ENCODE results near the gene CTDNEP1. TPM values are rescaled to one million over a fixed set of nuclear protein-coding genes. Genes with fewer than 3 reads are reported as not detected.

The CTDNEP1 gene
- total RNA-seq, result 40.1 TPM

DNA sequence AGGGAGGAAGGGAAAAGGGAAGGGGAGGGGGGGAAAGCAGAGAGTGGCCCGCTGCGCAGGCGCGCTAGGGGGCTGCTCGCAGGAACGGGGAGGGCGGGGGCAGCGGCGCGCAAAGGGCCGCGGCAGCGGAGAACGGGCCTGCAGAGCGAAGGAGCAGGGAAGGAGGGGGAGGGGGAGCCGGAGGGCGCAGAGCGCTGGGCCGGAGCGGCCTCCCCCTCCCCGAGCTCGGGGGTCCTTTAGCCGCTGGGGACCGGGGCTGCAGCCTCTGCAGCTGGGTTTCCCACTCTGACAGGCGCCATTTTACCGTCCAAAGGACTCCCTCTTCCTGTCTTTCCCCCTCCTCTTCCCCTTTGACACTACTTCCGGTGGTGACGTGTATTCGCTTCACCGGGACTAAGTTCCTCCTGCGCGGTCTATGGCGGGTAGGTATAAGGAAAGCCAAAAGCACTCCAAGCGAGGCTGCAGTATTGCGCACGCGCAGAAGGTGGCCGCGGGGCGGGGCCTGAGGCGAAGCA lies at the start of gene CTDNEP1:
Gene CTDNEP1, minus strand, starts transcription at position 74 of the 515 bp plus-strand sequence. CDS start 438 bp downstream, outside the sequence.

DNA sequence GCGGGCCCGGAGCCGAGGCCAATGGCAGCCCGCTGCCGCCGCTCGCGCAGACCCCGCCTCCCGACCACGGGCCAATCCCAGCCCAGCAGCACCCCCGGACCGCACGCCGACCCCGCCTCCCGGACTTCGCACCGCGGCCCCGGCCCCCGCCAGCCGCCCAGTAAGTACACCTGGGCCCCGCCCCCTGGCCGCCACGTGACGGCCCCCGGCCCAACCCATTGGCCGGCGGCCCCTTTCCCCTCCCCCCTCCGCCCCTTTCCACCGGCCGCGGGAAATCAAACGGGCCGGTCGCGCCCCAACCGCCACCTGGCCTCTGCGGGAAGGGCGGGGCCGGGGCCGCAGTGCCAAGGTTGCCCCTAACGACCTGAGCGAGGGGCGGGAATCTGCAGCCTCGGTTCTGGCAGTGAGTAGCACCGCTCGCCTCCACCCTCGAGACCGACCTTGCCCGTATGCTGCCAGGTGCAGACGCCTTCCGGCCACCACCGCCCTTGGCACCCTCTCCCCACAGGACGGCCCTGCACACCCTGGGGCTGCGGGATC lies 43.1 kb upstream of the CTDNEP1 start, which contains the start of gene YBX2:
Gene YBX2, minus strand, starts transcription at position 26 of the 540 bp plus-strand sequence. CDS start 139 bp downstream, outside the sequence.

DNA sequence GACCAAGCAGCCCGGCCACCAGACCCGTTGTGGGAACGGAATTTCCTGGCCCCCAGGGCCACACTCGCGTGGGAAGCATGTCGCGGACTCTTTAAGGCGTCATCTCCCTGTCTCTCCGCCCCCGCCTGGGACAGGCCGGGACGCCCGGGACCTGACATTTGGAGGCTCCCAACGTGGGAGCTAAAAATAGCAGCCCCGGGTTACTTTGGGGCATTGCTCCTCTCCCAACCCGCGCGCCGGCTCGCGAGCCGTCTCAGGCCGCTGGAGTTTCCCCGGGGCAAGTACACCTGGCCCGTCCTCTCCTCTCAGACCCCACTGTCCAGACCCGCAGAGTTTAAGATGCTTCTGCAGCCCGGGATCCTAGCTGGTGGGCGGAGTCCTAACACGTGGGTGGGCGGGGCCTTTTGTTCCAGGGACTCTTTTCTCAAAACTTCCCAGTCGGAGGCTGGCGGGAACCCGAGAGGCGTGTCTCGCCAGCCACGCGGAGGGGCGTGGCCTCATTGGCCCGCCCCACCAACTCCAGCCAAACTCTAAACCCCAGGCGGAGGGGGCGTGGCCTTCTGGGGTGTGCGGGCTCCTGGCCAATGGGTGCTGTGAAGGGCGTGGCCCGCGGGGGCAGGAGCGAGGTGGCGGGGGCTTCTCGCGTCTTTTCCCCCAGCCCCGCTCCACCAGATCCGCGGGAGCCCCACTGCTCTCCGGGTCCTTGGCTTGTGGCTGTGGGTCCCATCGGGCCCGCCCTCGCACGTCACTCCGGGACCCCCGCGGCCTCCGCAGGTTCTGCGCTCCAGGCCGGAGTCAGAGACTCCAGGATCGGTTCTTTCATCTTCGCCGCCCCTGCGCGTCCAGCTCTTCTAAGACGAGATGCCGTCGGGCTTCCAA lies 29.8 kb upstream of the CTDNEP1 start, which contains the start of gene SLC2A4:
Gene SLC2A4, plus strand, starts transcription at position 645 of the 879 bp plus-strand sequence. Its CDS starts 217 bp downstream, at position 862.

DNA sequence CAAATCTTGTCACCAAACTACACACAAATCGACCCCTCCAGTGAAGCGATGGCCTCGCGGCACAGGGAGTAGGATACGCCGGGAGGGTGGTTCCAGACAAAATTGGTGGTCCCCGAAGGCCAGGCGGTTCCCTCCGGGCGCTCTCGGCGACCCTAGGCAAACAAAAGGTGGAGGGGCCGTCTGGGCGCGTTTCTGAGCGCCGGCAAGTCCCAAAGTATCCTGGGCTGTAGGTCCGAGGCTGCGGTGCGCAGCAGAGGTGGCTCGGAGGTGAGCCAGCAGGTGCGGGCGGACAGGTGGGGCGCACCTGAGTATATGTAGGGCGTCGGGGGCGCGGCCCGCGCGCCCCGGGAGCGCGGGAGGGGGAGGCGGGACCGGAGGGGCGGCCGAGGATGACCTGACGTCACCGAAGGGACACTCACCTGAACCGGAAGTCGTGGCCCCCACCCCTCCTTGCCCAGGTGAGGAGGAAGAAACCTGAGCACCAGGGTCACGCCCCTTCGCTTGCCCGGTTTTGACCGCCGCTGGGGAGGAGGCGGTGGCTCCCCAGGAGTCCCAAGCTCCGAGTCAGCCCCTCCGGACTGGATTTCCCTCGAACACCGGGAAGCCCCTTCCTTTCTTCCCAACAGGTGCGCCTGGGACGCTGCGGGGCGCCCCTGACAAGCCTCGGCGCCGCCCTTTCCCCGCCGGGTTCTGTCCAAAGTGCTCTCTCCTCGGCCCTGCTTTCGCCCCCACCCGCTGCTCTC lies 10.8 kb upstream of the CTDNEP1 start, which contains the start of gene CLDN7:
Gene CLDN7, minus strand, starts transcription at position 287 of the 743 bp plus-strand sequence. CDS start 435 bp downstream, outside the sequence.

DNA sequence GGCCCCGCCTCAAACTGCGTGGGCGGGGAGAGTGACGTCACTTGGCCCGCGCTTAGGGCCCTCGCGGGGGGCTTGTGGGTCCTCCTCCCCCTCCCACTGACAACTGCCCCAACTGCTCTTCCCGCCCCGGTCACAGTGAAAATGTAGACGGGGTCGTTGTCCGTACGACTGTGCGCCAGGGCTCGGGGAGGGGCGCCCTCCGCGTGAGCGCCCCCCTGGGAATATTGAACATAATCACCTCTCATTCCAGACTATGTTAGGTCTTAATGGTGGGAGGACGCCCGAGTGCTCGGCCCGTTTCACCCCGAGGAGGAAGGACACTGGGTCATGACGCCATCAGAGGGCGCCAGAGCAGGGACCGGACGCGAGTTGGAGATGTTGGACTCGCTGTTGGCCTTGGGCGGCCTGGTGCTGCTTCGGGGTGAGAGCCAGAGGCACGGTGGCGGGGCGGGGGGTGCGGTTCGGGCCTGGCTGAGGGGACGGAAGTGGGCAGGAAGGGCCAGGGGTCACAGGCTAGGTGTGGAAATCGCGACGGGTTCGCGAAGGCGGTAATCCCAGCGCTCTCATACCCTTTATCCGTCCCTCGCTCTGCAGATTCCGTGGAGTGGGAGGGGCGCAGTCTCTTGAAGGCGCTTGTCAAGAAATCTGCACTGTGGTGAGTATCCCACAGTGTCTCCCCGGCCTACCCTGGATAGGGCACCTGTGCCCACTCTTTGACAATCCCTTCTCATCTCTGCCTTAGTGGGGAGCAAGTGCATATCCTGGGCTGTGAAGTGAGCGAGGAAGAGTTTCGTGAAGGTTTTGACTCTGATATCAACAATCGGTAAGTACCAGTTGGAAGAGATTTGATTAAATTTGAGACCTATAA lies 876 bp upstream of the CTDNEP1 start, which contains the start of gene ELP5:
Gene ELP5, plus strand, starts transcription at position 40 of the 868 bp plus-strand sequence. Its CDS starts 336 bp downstream, at position 376.

DNA sequence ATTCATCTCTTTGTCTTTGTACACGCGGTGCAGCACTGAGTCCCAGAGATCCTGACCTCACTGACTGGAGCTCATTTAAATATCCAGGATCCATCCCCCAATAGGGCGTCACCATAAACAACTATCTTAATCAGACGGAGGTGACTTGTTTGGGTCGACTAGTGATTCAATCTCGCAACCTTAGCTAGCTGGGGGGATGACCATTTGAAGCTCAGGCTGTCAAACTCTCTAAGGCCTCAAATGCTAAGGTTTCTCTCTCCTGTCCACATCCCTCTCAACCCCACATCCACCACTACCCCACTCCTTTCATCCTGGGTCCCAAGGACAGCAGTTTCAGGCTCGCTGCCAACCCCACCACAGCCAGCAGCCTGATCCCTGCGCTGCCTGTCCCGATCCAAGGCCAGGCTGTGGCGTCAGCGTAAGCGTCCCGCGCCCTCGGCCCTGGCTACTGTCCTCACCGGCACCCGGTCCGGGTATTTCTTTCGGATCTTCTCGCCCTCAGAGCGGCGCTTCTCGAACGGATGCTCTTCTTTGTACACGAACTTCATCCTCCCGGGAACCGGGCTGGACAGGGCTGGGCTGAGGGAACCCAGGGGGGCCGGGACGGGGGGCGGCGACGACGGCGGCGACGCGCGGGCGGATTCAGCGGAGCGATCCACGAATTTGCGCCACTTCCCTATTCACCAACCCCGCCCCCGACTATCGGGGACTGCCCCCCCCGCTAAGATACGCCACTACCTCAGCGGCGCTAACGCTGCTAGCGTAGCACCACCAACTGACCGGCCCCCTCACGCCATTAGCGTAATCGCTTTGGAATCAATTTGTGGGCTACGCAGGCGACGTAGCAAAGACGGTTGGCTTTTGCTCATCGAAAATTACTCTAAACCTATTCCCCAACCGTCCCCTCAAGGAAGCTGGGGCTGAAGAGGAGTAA lies 9.5 kb downstream of the CTDNEP1 start, which contains the start of gene GABARAP:
Gene GABARAP, minus strand, starts transcription at position 667 of the 934 bp plus-strand sequence. Its CDS starts 119 bp downstream, at position 548.

DNA sequence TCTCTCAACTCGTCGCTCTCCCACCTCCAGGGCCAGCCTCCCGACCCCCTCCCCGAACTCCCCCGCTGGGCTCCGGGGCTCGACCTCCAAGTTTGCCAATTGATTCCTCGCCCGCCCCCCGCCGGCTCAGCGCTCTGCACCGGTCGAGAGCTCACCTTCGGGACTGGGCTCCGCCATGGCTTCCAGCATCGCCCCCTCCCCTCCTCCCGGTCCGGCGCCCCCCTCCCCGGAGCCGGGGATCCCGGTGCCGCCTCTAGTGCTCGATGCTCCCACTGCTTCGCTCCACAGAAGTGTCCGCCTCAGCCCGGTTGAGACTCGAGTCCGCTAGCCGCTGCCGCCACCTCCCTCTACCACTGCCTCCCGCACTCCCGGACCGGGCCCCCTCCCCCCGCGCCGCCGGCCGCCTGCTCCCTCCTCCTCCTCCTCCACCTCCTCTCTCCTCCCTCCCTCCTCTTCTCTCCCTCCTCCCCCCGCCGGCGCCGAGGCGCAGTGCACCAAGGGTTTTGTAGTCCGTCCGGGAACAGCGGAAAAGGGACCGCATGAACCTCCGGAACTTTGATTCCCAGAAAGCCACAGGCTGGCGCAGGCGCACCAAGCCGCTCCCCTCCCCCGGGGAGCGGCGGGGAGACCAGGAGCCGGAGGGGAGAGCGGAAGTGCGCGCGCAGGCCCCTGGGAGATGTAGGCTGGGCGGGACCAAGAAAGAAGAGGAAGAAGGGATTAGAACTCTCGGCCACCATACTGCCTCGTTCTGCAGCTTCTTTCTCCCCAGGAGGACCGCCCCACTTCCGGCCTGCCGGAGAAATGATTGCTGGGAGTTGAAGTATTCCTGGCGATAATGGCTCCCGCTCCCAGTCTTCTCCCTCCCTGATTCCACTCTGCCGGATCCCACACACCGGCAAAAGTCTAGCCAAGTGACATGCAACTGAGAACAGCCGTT lies 12.2 kb downstream of the CTDNEP1 start, which contains the start of gene PHF23:
Gene PHF23, minus strand, starts transcription at position 367 of the 937 bp plus-strand sequence. Its CDS starts 178 bp downstream, at position 189.

DNA sequence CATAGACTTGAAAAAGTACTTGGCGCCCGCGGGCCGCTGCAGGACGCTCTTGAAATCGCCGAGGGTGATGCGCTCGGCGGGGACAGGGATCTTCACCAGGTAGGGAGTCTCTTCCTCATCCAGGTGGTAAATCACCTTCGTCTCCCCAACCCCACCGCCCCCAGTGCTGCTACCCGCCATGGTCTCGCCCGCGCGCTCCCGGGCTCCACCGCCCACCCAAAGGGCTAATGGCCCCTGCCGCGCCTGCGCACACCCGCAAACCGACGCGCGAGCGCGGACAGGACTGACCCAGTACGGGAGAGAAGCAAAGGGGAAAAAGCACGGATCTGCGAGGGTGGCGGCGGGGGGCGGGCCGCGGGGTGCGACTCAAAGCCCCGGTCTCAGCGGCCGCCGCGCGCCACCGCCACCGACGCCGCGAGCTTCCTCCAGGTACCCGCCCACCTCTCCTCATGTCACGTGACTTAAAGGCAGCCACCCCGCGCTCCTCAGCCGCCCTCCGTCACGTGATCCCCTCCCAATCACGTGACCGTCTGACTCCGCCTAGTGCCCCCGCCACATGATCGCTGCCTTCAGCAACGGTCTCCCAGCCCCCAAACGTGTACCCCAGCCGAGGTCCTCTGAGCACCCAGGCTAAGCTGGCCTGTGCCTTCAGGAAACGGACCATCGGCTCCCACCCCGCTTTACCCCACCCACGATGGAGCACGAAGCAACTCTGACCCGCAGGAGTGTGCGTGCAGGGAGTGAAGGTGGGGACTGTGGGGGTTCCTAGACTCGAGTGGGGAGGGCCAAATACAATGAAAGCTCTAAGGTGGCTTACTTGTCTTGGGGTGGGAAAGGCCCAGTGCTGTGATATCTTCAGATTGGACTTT lies 17.2 kb downstream of the CTDNEP1 start, which contains the start of gene DVL2:
Gene DVL2, minus strand, starts transcription at position 435 of the 869 bp plus-strand sequence. Its CDS starts 255 bp downstream, at position 180.

DNA sequence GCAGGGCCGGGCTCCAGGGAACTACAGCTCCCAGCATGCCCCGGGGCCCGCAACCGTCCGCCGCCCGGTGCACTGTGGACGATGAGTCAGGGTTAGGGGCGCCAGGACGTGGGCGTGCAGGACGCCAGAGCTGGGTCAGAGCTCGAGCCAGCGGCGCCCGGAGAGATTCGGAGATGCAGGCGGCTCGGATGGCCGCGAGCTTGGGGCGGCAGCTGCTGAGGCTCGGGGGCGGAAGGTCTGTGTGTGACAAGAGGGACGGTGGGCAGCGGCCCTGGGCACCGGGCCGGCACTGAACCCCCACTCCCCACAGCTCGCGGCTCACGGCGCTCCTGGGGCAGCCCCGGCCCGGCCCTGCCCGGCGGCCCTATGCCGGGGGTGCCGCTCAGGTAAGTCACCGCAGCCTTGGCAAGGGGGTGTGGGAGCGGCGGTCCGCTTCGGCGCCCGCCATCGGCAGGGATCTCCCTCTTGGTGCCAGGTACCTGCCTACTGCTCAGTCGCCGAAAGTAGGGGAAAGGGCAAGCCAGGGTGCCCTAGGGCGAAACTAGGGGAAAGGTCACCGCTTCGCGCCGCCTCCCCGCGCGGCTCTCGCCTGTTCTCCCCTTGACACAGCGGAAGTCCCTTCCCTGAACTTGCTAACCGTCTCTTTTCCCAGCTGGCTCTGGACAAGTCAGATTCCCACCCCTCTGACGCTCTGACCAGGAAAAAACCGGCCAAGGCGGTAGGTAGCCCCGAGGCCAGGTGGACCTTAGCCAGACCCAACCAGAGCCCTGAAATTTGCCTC lies 31.5 kb downstream of the CTDNEP1 start, which contains the start of the genes ACADVL and DLG4:
Gene ACADVL, plus strand, starts transcription at position 127 of the 781 bp plus-strand sequence. Its CDS starts 47 bp downstream, at position 174.
Gene DLG4, minus strand, starts transcription at position 25 of the 781 bp plus-strand sequence.

Small RNA genes lying within 50 kb of the gene (small RNA-seq; reads per million reads assigned to genes)
- 8.0 reads per million, percentile 93 among the genes with 10 or more reads in this experiment for gene MIR324
- gene RF00019, result not detected

Other genes starting within 250 kb of the CTDNEP1 start
- gene RNASEK, start 239.1 kb downstream of the CTDNEP1 start, total RNA-seq, result 60.2 TPM
- 3.0 TPM for gene BCL6B, start 228.7 kb downstream of the CTDNEP1 start, total RNA-seq
- gene SLC16A13, start 215.7 kb downstream of the CTDNEP1 start, total RNA-seq, result 0.92 TPM
- gene SLC16A11, start 207.6 kb downstream of the CTDNEP1 start, total RNA-seq, result 0.23 TPM
- gene CLEC10A, start 171.5 kb downstream of the CTDNEP1 start, total RNA-seq, result not detected
- gene ASGR2, start 136.9 kb downstream of the CTDNEP1 start, total RNA-seq, result not detected
- 20.1 TPM for gene ASGR1, start 72.4 kb downstream of the CTDNEP1 start, total RNA-seq
- 136 TPM for gene DLG4, start 31.9 kb downstream of the CTDNEP1 start, total RNA-seq
- 97.6 TPM for gene ACADVL, start 31.8 kb downstream of the CTDNEP1 start, total RNA-seq
- gene DVL2, start 17.2 kb downstream of the CTDNEP1 start, total RNA-seq, result 56.1 TPM
- 28.6 TPM for gene PHF23, start 12.3 kb downstream of the CTDNEP1 start, total RNA-seq
- 167 TPM for gene GABARAP, start 9.3 kb downstream of the CTDNEP1 start, total RNA-seq
- 29.5 TPM for gene ELP5, start 481 bp upstream of the CTDNEP1 start, total RNA-seq
- 0.92 TPM for gene CLDN7, start 10.7 kb upstream of the CTDNEP1 start, total RNA-seq
- gene SLC2A4, start 30.0 kb upstream of the CTDNEP1 start, total RNA-seq, result 0.23 TPM
- gene YBX2, start 42.9 kb upstream of the CTDNEP1 start, total RNA-seq, result 1.4 TPM
- gene EIF5A, start 55.9 kb upstream of the CTDNEP1 start, total RNA-seq, result 168 TPM
- 38.5 TPM for gene GPS2, start 63.6 kb upstream of the CTDNEP1 start, total RNA-seq
- 44.3 TPM for gene NEURL4, start 77.6 kb upstream of the CTDNEP1 start, total RNA-seq
- 0.23 TPM for gene ACAP1, start 84.8 kb upstream of the CTDNEP1 start, total RNA-seq
- 4.6 TPM for gene KCTD11, start 100.4 kb upstream of the CTDNEP1 start, total RNA-seq
- not detected for gene TMEM95, start 103.4 kb upstream of the CTDNEP1 start, total RNA-seq
- 1.4 TPM for gene TNK1, start 129.4 kb upstream of the CTDNEP1 start, total RNA-seq
- 9.2 TPM for gene PLSCR3, start 142.8 kb upstream of the CTDNEP1 start, total RNA-seq
- 63.7 TPM for gene TMEM256, start 152.4 kb upstream of the CTDNEP1 start, total RNA-seq
- 19.1 TPM for gene NLGN2, start 156.1 kb upstream of the CTDNEP1 start, total RNA-seq
- gene SPEM1, start 168.6 kb upstream of the CTDNEP1 start, total RNA-seq, result not detected
- gene SPEM2, start 173.9 kb upstream of the CTDNEP1 start, total RNA-seq, result not detected
- not detected for gene SPEM3, start 177.1 kb upstream of the CTDNEP1 start, total RNA-seq
- gene TMEM102, start 183.7 kb upstream of the CTDNEP1 start, total RNA-seq, result 1.4 TPM
- 9.0 TPM for gene FGF11, start 187.8 kb upstream of the CTDNEP1 start, total RNA-seq
- gene CHRNB1, start 193.3 kb upstream of the CTDNEP1 start, total RNA-seq, result 19.1 TPM
- 25.6 TPM for gene ZBTB4, start 227.9 kb upstream of the CTDNEP1 start, total RNA-seq
- not detected for gene SLC35G6, start 229.7 kb upstream of the CTDNEP1 start, total RNA-seq
- 65.7 TPM for gene POLR2A, start 232.6 kb upstream of the CTDNEP1 start, total RNA-seq

Data from diencephalon (tissue), 1 donor.